Measurements from ENCODE around the gene CDYL2.
A peak's percentile ranks its signal among the peaks of the same experiment; 100 is the strongest.
"Not testable (repeated sequence)": the region's sequence is repeated elsewhere in the genome, so short reads cannot be mapped to it uniquely, and the experiment has no call there.

The CDYL2 gene, protein sequence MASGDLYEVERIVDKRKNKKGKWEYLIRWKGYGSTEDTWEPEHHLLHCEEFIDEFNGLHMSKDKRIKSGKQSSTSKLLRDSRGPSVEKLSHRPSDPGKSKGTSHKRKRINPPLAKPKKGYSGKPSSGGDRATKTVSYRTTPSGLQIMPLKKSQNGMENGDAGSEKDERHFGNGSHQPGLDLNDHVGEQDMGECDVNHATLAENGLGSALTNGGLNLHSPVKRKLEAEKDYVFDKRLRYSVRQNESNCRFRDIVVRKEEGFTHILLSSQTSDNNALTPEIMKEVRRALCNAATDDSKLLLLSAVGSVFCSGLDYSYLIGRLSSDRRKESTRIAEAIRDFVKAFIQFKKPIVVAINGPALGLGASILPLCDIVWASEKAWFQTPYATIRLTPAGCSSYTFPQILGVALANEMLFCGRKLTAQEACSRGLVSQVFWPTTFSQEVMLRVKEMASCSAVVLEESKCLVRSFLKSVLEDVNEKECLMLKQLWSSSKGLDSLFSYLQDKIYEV

DNA sequence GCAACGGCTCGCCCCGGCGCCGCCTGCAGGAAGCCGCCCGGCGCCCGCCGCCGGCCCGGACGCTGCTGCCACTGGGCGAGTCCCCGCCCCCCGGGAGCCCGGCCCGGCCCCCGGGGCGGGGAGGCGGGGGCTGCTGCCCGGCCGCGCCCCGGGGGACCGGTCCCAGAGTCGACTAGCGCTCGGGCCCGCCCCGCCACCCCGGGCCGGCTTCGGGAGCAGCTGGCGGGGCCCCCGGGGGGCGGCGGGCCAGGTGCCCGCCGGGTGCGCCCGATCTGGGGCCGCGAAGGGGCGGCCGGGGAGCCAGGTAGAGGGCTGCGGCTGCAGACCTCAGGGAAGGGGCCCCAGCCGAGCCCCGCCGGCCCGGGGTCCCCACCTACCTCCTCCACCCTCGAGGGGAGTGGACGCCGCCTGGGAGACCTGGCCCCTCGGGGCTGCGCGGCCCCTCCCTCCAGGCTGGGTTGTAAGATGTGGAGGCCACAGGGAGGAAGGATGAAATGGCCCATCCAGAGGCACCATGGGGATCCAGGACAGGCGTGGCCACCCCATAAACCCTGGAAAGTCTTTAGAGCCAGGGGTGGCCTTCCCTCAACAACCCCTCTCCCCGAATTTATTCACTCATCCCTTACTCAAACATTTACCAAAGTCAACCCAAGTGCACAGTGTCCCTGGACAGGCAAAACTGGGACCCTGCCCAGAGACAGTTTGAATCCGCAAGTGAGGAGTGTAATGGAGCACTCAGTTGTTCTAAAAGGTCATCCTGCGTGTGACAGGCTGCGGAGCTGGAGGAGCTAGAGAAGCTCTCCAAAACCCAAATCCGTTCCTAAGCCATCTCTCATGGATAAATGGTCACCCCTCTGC, at the start of gene CDYL2:
Gene CDYL2 (minus strand): TSS at position 73 of the 858 bp plus-strand sequence. CDS start 425 bp downstream, outside the sequence.
- DNase-seq: no peak

DNA sequence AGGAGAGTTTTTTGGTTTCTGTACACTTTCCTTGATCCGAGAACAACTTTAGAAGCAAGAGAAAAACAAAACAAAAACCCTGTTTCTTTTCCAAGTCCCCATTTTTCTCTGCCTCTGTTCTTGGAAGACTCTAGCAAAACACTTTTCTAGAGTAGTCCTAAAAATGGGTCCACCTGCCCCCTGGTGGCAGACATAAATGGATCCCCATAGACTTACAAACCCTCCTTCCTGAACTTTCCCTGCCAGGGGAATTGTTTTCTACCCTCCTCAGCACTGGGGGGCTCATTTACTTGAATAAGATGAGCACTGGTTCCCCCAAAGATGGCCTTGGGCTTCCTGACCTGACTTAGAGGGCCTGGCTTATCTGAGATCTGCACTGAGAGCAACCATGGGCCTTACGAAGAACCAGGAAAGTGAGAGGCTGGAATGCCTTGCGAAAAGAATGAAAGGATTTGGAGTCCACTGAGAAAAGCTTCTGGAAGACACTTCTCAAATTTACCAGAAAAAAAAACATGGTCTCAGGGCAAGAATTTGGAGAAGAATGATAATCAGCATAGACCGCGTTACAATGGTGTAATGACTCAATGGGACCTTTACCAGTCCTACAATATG, 48.0 kb upstream of the CDYL2 start:
- no peak for DNase-seq

DNA sequence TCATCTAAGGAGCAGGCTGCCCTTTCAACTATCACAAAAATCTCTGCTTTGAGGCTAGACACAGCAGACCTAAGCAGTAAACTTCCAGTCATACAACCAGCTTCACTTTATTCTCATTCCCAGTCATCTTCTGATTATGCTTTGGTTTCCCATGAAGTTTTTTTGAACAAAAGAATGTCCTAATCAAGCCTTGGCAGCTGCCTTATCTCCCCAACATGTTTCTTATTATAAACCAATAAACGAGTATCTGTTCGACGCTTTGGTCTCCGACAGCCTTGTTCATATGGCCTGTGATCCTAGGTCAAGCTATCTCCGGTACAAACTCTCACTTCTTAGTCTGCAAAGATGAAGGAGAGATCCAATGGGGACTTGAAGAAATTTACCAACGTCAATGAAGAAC, 47.4 kb upstream of the CDYL2 start:
- no peak for DNase-seq

DNA sequence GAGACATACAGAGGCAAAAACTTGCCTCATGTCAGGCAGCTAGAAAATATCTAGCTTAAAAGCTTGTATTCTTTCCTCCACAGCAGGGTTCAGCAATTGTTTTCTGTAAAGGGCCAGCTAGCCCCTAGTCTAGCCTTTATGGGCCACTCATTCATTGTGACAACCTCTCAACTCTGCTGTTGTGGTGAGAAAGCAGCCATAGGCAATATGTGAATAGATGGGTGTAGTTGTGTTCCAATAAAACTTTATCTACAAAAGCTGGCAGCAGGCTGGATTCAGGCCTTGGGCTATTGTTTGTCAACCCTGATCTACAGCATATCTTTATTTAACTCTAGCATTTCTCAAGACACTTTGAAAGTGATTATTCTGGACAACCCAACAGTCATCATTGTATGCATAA, 46.4 kb upstream of the CDYL2 start:
- no peak for DNase-seq

DNA sequence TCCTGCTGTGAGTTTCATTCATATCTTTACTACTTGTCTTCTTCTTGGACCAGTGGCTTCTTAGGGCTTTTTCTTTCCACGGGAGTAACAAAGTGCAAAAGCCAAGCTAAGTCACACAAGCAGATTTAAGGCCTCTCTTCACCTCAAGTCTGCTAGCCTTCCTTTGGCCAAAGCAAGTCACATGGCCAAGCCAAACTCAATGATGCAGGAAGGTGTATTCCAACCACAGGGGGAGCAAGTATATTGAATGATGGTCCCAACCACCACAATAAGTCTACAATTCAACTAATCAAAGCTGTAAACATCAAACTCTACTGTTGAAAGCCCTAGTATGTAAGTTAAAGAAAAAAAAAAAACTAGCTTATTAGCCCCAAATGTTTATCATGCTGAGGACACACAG, 44.5 kb upstream of the CDYL2 start:
- DNase-seq: no peak

DNA sequence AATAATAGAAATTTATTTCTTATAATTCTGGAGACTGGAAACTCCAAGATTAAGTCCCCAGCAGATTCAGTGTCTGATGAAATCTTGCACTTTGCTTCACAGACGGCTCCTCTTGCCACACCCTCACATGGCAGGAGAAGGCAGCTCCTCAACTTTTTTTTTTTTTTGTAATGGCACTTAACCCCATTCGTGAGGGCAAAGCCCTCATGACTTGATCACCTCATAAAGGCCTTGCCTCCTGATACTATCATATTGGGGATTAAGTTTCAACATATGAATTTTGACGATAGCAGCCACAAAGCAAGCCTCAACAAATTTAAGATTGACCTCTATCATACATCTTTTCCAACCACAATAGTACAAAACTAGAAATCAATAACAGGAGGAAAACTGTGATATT, 42.3 kb upstream of the CDYL2 start:
- no peak for DNase-seq

DNA sequence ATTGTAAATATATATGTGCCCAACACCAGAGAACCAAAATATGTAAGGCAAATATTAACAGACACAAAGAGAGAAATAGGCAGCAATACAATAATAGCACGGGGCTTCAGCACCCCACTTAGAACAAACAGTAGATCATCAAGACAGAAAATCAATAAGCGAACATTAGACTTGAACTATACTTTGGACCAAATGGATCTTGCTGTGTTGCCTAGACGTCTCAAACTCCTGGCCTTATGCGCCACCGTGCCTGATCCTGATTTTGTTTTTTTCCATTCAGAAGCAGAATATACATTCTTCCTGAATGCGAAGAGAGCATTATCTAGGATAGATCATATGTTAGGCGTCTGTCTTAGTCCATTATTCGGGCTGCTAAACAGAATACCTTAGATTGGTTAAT, 41.9 kb upstream of the CDYL2 start:
- DNase-seq: no peak

DNA sequence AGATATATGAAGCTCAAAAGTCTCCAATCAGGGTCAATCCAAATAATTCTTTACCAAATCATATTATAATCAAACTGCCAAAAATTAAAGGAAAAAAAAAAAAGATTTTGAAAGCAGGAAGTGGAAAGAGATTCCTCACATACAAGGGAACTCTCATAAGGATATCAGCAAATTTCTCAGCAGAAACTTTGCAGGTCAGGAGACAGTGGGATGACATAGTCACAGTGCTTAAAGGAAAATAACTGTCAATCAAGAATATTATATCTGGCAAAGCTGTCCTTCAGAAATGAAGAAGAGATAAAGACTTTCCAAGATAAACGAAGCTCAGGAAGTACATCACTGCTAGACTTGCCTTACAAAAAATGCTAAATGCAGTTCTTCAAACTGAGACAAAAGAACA, 40.0 kb upstream of the CDYL2 start:
- no peak for DNase-seq

DNA sequence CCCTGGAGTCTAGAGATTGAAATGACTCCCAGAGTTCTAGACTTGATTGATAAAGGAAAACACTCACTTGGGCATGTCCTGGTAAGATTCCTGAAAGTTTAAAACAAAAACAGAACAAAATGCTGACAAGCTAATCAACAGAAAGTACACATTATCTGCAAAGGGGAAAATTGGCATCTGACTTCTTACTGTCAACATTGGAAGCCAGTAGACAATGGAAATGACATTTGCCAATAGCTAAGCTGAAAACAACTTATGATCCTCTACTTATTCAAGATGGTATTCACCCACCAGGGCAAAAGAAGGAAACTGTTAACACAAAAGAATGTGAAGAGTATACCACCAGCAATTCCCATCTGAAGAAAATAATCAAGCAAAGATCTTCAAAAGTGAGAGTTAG, 36.8 kb upstream of the CDYL2 start:
- no peak for DNase-seq

DNA sequence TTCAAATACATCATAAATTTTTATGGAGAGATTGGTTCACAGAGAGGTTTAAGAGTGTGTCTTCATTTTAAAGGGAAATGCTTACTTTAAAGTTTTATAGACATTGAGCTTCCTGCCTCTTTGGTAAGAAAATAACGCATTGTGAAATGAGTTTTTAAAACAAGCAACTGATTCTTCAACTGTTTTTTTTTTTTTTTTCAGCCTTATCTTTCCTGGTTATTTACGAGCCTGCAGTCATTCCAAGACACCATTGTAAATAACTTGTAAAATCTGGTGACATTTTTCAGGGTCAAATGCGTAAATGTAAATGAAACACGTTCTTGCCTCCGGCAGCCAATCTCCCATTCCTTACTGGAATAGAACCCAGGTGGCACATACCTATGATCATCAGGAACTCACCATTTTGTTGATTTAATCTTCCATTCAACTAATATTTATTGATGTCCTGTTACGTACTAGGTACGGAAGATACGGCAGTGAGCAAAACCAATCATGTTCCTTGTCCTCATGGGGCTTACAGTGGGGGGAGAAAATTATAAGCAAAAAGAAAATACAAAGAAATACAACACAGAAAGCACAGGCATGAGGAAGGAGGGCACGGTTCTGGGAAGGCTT, 33.2 kb upstream of the CDYL2 start:
- DNase-seq: no peak

DNA sequence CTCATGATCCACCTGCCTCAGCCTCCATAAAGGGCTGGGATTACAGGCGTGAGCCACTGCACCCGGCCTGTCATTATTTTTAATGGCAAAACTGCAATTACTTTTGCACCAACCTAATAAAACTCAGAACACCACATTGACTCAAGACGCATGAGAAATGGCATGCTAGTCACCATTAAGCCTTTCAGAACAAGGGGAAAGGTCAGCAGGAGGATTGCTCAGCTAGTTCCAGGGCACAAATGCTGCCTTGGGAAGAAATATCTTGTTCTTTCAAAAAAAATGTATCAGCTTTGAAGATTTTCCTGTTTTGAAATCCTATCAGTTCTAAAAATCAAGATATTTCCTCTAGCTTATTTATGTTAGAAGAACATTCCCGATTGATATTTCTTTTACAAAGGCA, 32.4 kb upstream of the CDYL2 start:
- no peak for DNase-seq

DNA sequence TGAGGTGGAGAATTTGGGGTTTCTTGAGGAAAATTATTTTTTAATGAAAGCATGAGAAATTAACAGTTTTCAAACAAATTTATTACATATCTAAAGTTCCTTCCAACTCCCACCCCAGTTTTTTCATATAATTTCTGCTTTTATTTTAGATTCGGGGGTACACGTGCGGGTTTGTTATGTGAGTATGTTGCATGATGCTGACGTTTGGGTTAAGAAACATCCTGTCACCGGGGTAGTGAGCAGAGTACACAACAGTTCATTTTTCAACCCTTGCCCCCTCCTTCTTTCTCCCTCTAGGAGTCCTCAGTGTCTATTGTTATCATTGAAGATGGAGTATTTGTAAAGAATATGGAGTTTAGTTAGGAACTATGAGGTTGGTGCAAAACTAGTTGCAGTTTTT, 31.8 kb upstream of the CDYL2 start:
- no peak for DNase-seq

DNA sequence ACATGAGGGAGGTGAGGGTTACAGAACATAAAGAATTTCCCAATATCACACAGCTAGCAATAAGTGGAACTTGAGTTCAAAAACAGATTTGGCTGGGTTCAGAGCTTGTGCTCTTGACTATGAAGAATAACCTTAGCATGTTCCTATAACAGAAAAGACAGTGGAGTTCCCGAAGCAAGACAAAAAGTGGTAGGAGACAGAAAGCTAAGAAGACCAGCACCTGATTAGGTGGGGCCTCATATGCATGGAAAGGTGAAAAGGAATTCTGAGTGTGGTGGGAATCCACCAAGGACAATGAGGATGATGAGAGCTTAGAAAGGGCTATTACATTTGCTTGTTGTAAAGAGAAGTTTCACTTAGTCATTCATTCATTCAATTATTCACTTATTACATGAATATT, 26.6 kb upstream of the CDYL2 start:
- DNase-seq: no peak

DNA sequence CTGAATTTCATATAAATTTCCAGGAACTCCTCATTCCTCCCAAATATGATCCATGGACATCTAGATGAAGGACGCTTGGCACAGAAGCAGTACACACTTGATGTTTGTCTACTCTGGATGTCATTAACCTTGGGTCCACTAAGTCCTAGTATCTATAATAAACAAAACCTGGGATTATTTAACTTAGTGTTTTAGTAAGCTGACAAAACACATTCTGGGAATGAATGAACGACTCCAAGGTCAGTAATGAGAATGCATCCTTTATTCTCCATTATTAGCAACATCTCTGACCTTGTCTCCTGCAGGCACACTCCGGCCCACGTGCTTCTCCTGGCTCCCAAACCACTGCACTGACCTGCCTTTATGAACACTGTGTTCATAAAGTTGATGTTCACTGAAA, 24.1 kb upstream of the CDYL2 start:
- no peak for DNase-seq

DNA sequence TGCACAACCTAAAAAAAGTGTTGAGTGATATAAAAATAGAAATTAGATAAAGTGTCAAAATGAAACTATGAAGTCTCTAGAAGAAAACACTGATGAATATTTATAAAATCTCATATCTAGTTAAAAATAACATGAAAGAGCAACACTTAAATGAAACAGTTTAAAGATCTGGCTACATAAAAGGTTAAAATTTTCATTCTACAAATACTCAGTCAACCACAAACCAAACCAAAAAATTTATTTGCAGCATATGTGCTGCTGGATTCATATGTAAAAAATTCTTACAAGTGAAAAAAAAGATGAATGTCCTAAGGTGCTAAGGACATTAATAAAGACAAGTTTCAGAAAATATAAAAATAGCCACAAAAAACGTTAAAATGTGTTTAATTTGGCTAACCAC, 22.6 kb upstream of the CDYL2 start:
- no peak for DNase-seq

DNA sequence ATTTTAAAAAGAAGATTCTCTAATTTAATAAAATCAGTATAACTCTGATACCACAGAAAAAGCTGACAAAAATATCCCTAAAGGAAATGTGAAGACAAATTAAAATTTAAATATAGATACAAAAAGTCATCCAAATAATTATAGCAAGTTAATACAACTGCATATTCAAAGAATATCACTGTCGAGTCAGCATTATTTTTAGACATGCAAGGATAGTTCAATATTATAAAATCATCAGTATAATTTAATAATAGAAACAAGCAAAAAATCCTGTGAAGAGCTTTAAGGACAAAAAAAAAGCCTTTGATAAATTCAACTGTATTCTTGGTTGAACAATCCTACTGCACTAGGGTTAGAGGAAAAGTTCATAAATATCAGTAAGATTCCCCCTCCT, 21.0 kb upstream of the CDYL2 start:
- DNase-seq: no peak

DNA sequence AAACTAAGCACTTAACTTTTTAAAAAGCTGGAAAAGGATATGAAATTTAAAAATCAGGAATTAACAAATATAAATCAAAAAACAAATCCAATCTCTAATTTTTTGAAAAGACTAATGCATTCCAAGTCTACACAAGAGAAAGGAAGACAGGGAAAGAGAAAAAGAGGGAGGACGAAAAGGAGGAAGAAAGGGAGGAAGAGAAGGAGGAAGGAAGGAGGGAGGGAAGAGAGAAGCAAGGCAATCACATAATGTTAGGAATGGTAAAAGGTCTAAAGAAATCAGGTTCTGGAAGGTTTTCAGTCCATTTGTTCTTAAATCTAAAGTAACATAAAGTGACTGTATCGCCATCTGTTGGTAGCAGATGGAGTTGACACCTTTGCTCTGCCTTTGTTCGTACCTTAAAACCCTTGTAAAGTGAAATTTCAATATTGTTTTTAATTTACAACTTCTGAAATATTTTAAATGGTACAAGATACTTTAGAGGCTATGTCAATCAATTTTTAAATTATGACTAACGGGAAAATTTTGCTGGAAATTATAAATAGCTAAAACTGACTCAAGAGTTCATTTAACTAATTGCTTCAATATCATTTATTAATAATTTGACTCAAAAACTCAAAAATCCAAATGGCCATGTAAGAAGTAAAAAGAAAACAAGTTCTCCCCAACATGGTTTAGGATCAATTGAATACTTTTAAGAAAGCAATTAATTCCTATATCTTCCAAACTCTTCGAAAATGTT, 20.4 kb upstream of the CDYL2 start:
- peak; percentile 7 for DNase-seq

DNA sequence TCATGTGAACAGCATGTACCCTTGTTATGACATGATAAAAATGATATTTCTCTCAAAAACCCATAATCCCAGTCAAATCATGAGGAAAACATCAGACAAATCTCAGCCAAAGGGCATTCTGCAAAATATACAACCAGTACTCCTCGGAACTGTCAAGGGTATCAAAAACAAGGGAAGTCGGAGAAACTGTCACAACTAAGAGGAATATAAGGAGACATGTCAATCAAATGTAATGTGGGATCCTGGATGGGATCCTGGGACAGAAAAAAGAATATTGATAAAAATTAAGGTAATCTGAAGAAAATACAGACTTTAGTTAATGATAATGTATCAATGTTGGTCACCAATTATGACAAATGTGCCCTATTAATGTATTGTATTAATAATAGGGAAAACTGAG, 15.6 kb upstream of the CDYL2 start:
- no peak for DNase-seq

DNA sequence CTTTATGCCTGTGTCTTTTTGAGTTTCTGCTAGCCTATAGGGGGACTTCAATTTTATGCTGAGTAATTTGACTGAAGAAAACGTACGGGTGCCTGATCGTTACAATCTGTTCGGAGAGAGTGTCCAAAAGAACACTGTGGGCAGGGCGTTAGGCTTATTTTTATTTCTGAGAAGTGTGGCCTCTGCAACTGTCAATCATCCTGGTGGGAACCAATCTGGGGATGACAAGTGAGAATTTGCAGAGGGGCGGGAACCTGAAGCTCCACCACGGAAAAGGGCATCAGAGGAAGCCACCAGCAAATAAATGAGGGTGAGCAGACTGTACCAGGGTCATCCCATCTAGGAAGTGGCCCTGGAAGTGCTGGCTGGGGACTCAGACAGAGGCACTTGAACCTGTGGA, 12.0 kb upstream of the CDYL2 start:
- DNase-seq: no peak

DNA sequence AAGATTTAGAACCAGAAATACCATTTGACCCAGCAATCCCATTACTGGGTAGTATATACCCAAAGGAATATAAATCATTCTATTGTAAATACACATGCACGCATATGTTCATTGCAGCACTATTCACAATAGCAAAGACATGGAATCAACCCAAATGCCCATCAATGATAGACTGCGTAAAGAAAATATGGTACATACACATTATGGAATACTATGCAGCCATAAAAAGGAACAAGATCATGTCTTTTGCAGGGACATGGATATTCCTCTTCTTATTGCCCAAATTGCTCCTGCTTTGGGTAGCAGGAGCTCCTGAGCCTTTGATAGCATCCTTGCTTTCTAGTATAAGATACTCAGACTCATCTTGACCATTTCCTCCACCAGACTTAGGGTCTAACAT, 10.9 kb upstream of the CDYL2 start:
- DNase-seq: not testable (repeated sequence)

DNA sequence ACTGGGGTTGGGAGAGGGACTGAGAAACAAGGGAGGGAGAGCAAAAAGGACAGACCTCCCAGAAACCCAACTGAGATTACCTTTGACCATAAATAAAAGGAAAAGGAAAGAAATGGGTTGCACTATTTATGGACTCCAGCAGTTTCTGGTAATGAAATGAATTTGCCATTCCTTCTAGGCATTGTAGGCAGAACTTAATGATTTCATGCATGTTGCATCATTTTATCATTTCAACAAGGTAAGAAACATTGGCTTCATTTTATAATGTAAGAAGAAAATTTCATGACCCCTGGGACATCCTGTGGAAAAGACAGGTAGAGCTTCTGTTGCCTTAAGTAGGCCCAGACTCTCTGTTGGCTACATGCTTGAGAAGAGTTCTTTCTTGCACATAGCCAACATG, 8.2 kb upstream of the CDYL2 start:
- DNase-seq: no peak

DNA sequence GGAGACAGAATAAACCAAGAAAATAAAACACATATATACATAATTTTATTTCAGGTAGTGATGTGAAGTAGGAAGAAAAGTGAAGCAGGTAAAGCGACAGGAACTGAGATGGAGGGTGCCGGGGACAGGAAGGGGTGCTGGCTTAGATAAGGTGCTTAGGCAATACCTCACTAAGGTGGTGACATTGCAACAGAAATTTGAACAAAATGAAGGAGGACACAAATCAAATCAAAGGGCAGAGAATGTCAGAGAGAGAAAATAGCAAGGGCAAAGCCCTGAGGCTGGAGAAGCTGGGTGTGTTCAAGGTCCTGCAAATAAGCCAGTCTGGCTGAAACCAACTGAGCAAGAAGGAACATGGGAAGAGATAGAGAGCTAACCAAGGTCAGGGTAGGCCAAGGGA, 5.0 kb upstream of the CDYL2 start:
- no peak for DNase-seq

DNA sequence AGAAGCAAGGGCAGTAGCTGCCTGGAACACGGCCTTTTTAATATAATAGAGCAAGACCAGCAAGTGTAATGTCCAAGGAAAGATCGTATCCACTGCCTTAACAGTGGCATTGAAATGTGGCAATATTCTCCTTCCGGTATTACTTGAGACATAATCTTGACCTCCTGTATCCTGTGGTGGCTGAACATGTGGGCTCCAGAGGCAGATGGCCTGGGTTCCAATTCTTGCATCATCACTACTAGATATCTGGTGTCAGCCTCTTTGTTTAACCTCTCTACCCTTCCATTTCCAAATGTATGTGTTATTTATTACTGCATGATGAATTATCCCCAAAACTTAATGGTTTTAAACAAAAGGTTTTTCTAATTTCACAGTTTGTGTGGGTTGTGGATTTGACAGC, 3.5 kb upstream of the CDYL2 start:
- DNase-seq: no peak
